GM23248 (cell line): ENCODE measurements around the gene SLC26A8.

Source experiments
- EZH2 ChIP-seq: fragments of 200-600 bp; sonication (generic); IDR thresholded peaks from 2 replicates; pipeline ENCODE4 v1.6.1; 2018; ENCODE audit warnings: antibody characterized with exemption, mild to moderate bottlenecking; ENCODE audit not compliant: insufficient read depth, poor library complexity, severe bottlenecking
- EZH2phosphoT487 ChIP-seq: fragments of 200-600 bp; sonication (generic); IDR thresholded peaks from 2 replicates; pipeline ENCODE4 v1.6.1; 2018; ENCODE audit warnings: antibody characterized with exemption, moderate library complexity, mild to moderate bottlenecking, low read depth; ENCODE audit not compliant: insufficient read depth

GRCh38 chr6:35962779-35963560 is 61.5 kb downstream of the SLC26A8 start:
- no peak for TF ChIP-seq EZH2
- TF ChIP-seq EZH2phosphoT487: no peak
